ENCODE results near the gene TTBK1.

TTBK1 gene

DNA sequence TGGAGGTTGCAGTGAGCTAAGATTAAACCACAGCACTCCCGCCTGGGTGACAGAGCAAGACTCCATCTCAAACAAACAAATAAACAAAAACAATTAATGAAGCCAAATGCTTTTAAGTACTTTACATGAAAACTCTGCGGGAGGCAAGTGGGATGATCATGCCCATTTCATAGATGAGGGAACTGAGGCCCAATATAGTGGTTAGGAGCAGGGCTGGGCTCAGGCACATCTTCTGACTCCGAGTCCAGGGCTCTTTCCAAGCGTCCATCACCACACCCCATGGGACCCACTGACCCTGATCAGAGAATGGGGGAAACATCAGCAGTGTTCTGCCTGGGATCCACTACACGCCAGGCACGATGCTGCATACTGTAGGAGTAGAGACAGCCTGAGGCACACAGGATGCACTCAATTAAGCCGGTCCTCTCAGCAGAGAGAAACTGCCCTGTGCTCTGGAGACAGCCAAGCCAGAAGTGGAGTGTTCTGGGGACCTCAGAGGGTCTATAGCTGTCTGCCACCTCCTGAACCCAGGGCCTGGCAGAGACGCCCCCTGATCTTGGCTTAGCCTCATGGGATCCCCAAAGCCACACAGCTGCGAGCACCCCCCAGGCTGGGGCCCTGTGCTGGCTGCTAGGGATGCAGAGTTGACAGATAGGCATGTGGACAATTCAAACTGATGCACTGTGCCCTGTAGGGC, 13.5 kb downstream of the TTBK1 start:
- no peak for DNase-seq

GRCh38 chr6:43257367-43258145, 14.3 kb downstream of the TTBK1 start:
- no peak for DNase-seq

DNA sequence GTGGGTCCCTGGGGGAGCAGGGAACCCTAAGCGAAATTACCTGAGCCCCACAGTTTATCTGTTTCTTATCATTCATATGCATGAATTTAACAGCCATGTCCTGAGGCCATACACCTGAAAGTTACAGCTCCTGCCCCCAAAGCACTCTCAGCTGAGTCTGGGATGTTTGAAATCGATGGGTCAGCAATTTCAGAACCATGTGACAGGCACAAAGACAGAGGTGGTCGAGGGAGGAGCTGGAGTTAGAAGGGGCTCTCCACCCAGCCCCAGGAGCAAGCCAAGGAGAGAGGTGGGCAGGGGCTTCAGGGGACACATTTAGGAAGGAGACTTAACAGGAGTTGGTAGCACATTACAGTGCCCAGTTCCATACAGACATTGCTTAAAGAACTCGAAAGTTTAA, 14.9 kb downstream of the TTBK1 start:
- no peak for DNase-seq

DNA sequence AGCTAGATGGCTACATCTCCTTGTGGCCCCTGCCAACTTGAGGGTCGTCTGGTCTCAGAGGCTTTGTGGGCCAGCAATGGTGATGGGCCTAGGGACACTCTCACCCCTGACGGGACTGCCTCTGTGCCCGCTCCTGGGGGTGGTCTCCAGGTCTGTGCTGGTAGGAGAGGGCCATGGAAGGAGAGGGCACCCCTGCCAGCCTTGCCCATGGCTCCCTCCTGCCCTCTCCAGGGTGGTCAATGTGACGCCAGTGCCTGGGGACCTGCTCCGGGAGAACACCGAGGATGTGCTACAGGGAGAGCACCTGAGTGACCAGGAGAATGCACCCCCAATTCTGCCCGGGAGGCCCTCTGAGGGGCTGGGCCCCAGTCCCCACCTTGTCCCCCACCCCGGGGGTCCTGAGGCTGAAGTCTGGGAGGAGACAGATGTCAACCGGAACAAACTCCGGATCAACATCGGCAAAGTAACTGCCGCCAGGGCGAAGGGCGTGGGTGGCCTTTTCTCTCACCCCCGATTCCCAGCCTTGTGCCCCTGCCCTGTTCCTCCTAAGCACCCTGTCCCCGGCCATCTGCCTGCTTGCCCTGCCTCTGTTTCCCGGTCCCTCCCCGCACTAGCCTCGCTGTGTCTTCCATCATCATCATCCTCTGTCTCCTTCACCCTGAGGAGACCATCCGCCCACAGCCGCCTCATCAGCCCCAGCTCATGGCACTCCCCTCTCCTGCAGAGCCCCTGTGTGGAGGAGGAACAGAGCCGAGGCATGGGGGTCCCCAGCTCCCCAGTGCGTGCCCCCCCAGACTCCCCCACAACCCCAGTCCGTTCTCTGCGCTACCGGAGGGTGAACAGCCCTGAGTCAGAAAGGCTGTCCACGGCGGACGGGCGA, 15.8 kb downstream of the TTBK1 start:
- no peak for DNase-seq

- no peak for DNase-seq
Measured at GRCh38 chr6:43260791-43261190, 17.5 kb downstream of the TTBK1 start.

GRCh38 chr6:43261198-43261597, 17.9 kb downstream of the TTBK1 start:
- no peak for DNase-seq

DNA sequence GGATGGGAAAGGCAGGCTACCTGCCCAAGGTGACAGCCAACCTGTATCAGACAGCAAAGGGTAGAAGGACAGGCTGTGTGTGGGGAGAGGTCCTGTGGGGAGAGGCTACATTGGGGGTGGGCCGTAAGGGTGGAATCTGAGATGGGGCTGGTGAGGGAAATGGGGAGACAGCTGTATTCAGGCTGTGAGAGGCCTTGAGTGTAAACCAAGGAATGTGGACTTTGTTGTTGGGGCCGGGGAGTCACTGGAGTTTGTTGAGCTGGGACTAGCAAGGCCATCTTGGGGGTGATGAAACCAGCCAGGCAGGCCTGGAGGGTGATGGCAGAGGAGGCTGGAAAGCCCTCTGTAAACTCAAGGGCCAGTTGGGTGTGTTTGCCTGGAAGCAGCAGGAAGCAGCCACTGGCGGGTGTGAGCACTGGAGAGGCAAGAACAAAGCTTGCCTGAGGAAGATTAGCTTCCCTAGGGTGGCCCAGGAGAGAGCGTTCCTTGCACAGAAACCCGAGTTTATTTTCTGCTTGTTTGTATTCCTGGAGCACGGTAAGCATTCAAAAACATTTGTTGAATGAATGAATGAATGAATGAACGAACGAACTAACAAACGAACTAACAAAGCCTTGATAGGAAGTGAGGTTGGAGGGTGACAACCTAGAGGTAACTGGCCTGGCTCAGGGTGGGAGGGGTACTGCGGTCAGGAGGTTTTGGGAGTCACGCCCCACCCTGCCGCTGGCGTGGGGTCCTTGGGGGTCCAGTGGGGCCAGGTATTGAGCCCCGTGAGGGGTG, 18.9 kb downstream of the TTBK1 start:
- DNase-seq, result peak; percentile 54

GRCh38 chr6:43262780-43263313, 19.6 kb downstream of the TTBK1 start:
- DNase-seq, result no peak

DNA sequence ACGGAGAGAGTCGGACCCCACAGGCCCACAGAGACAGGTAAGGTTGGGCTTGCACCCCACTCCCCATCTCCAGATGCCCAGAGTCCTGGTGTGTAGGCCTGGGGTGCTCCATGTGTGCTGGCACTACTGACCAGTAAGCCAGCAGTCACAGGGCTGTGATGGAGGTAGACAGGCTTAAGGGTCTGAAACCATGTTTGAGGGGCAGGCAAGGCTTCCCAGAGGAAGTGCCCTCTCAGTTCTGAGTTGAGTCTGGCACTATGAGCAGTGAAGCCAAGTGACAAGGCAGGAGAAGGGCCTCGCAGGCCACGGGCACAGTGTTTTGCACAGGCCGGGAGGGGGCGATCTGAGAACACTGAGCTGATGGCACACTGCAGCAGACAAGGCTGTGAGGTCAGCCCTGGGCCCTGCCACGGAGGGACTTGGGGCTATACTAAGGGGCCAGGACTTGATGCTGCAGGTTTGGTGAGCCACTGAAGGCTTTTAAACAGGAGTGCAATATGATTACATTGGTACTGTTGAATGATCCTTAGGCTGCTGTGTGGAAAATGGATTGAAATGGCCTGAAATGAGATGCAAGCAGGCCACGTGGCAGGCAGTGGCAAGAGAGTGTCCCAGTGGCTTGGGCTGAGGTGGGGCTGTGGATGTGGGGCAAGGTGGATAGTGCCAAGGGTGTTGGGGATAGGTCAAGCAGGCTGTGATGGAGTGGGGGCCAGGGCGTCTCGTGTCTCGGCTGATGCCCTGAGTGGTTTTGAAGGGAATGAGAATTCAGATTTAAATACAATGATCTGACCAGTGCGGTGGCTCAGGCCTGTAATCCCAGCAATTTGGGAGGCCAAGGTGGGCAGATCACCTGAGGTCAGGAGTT, 20.3 kb downstream of the TTBK1 start:
- peak; percentile 91 for DNase-seq

DNA sequence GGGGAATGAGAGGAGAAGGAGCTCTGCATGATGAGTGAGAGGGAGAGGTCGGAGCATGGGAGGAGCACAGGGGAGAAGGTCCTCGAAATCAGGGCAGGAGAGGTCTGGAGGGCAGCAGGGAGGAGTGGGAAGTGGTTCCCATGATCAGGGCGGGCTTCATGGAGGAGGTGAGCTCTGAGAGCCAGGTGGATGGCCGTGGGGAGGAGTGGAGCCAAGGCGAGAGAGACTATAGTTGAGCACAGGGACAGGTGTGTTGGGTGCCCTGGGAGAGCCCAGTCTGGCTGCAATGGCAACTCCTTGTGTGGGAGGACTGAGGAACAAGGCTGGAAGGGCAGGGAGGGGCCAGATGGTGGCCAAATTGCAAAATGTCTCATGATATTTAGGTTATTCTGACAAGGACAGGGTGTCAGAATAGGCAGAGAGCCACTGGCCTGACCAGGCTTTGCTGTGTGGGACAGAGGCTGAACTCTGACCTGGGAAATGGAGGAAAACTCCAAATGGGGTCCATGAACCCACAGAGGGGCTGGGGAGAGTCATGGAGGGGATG, 21.4 kb downstream of the TTBK1 start:
- DNase-seq, result no peak

- no peak for DNase-seq
Measured at GRCh38 chr6:43265564-43265963, 22.3 kb downstream of the TTBK1 start.

DNA sequence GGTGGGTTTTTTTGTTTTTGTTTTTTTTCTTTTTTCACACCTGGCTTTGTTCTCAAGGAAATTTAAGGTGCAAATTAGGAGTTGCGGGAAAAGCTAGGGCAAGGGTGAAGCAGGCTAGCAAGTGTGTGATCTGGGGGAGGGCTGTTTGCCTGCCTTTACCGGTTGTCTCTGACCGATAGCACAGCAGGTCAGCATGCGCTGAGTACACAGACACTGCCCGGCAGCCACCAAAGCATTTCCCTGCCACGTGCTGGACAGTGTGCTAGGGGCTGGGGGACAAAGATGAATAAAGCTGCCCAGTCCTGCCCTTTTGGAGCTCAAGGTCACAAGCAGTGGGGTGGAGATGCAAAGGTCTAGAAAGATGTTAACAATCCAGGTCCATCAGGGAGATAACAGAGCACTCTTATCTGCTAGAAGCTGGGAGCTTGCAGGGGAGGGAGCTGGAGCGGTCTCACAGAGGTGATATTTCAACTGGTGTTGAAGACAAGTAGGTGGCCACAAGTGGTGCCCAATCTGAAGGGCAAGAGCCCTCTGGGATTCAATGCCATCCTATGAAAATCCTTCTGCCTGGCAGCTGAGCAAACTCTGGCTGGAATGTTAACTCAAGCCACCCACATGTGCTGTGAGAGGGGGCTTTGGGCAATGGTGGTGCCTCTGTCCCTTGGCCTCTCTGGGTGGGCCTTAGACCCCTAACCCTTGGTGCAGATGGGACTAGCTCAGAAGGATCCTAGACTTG, 24.5 kb downstream of the TTBK1 start:
- no peak for DNase-seq

DNA sequence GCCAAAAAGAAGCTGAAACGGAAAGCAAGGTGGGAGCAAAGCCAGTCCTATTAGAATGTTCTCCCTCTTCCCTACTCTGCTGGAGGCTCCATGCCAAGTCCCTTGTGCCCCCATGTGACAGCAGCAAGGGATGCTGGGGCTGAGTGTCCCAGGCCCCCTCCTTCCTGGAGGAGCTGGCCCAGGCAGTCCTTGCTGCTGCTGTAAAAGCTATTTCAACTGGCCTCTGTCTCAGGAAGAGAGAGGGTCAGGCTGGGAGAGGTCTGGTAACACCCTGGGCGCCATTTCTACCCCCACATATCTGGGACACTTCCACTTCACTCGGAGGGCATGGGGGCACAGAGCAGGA, 25.0 kb downstream of the TTBK1 start:
- DNase-seq, result no peak

GRCh38 chr6:43268782-43269272, 25.5 kb downstream of the TTBK1 start:
- DNase-seq, result no peak

GRCh38 chr6:43269273-43270007, 26.2 kb downstream of the TTBK1 start:
- peak; percentile 63 for DNase-seq

- DNase-seq, result peak; percentile 19
Measured at GRCh38 chr6:43271103-43271815, 28.0 kb downstream of the TTBK1 start.

- DNase-seq, result no peak
Measured at GRCh38 chr6:43271944-43272343, 28.7 kb downstream of the TTBK1 start.

DNA sequence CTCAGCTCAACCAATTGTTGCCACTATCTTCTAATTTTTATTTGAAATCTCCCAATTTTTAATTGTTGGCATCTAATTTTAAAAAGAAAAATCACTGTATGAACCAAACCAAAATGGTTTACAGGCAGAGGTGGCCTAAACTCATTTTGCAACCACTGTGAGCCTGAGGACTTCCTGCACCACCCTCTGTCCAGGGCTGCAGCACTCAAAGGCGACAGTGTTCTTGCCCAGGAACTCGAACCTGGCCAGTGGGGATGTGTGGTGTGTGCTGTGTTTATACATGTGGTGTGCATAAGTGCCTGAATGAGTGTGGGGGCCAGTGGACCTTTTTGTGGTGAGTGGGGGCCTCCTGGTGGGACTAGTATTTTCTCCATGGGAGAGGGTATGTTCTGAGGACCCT, 30.4 kb downstream of the TTBK1 start:
- no peak for DNase-seq
